NCI-H748 treated with DMSO at 0.1 percent for 48 hours (cell line): Measurements from ENCODE around the gene BCL2A1.
"Not testable (repeated sequence)": the region's sequence is repeated elsewhere in the genome, so short reads cannot be mapped to it uniquely, and the experiment has no call there.

ENCODE experiments used
- DNase-seq: peaks from one replicate; lab custom pipeline; 2025; lab: John Stamatoyannopoulos, UW

BCL2A1 gene

GRCh38 chr15:79957741-79958140, 13.3 kb downstream of the BCL2A1 start:
- DNase-seq = no peak

GRCh38 chr15:79956354-79956939, 14.5 kb downstream of the BCL2A1 start:
- no peak for DNase-seq

- no peak for DNase-seq
Measured at GRCh38 chr15:79954661-79955060, 16.3 kb downstream of the BCL2A1 start.

GRCh38 chr15:79953951-79954444, 17.0 kb downstream of the BCL2A1 start:
- DNase-seq = no peak

- DNase-seq = no peak
Measured at GRCh38 chr15:79952329-79952728, 18.7 kb downstream of the BCL2A1 start.

- DNase-seq = no peak
Measured at GRCh38 chr15:79950247-79950646, 20.7 kb downstream of the BCL2A1 start.

GRCh38 chr15:79948761-79949160, 22.2 kb downstream of the BCL2A1 start:
- no peak for DNase-seq

- no peak for DNase-seq
Measured at GRCh38 chr15:79948095-79948695, 22.8 kb downstream of the BCL2A1 start.

GRCh38 chr15:79947009-79947408, 24.0 kb downstream of the BCL2A1 start:
- no peak for DNase-seq

GRCh38 chr15:79944622-79945021, 26.4 kb downstream of the BCL2A1 start:
- DNase-seq = no peak

GRCh38 chr15:79943820-79944219, 27.2 kb downstream of the BCL2A1 start:
- DNase-seq = no peak

GRCh38 chr15:79942741-79943481, 28.1 kb downstream of the BCL2A1 start:
- no peak for DNase-seq

- no peak for DNase-seq
Measured at GRCh38 chr15:79939399-79939798, 31.6 kb downstream of the BCL2A1 start.

- DNase-seq = no peak
Measured at GRCh38 chr15:79938143-79938542, 32.9 kb downstream of the BCL2A1 start.

- DNase-seq = not testable (repeated sequence)
Measured at GRCh38 chr15:79935556-79936201, 35.3 kb downstream of the BCL2A1 start.

- no peak for DNase-seq
Measured at GRCh38 chr15:79933231-79933630, 37.8 kb downstream of the BCL2A1 start.

- DNase-seq = no peak
Measured at GRCh38 chr15:79932447-79932846, 38.5 kb downstream of the BCL2A1 start.

- DNase-seq = no peak
Measured at GRCh38 chr15:79930516-79930915, 40.5 kb downstream of the BCL2A1 start.

GRCh38 chr15:79929412-79929811, 41.6 kb downstream of the BCL2A1 start:
- DNase-seq = no peak

- not testable (repeated sequence) for DNase-seq
Measured at GRCh38 chr15:79926116-79926515, 44.9 kb downstream of the BCL2A1 start.

GRCh38 chr15:79924379-79924778, 46.6 kb downstream of the BCL2A1 start:
- no peak for DNase-seq

- peak; percentile 90 for DNase-seq
Measured at GRCh38 chr15:79923515-79924169, 47.4 kb downstream of the BCL2A1 start.
